CD8-positive, alpha-beta memory T cell (primary cell): ENCODE measurements around the gene CLASP1. TPM values are rescaled to one million over a fixed set of nuclear protein-coding genes. Genes with fewer than 3 reads are reported as not detected.

Experiments
- CTCF ChIA-PET: fragments of 350-600 bp; sonication (Branson Sonifier 250); formaldehyde crosslinking; loops from one replicate; lab custom pipeline; 2021; ENCODE audit warnings: antibody characterized with exemption; lab: Charles Lee
- POLR2A ChIA-PET: fragments of 350-600 bp; sonication (Branson Sonifier 250); formaldehyde crosslinking; loops from one replicate; lab custom pipeline; 2021; ENCODE audit warnings: antibody characterized with exemption; lab: Charles Lee
- DNase-seq, 5 donors: peaks; one replicate each; pipeline versions ENCODE4 v3.0.0 to v3.0.0-alpha.2; 2020 to 2022; ENCODE audit warnings: mixed read lengths in 1 of 5
- H3K27ac ChIP-seq: one replicate; pipeline ENCODE4 v1.7.0; 2013; ENCODE audit warnings: low read depth, mild to moderate bottlenecking, low read length, moderate library complexity
- H3K27me3 ChIP-seq: 2 replicates; pipeline ENCODE4 v1.7.0; 2013; ENCODE audit warnings: low read length, mild to moderate bottlenecking; ENCODE audit not compliant: insufficient read depth, poor library complexity, severe bottlenecking
- H3K36me3 ChIP-seq: 2 replicates; pipeline ENCODE4 v1.7.0; 2013; ENCODE audit warnings: mild to moderate bottlenecking, low read length, moderate library complexity; ENCODE audit not compliant: insufficient read depth
- H3K4me1 ChIP-seq: 2 replicates; pipeline ENCODE4 v1.7.0; 2013; ENCODE audit warnings: mild to moderate bottlenecking, low read length, moderate library complexity; ENCODE audit not compliant: insufficient read depth
- H3K4me3 ChIP-seq: 2 replicates; pipeline ENCODE4 v1.7.0; 2013; ENCODE audit warnings: mild to moderate bottlenecking, low read length
- H3K9me3 ChIP-seq: 2 replicates; pipeline ENCODE4 v1.7.0; 2013; ENCODE audit warnings: mild to moderate bottlenecking, low read length
- H3K27ac Mint-ChIP-seq, 8 donors: one replicate each; pipeline ENCODE4 v1.8.0; 2020 to 2021; ENCODE audit warnings: mixed read lengths in 8 of 8, mild to moderate bottlenecking in 6 of 8, inconsistent platforms in 3 of 8, moderate library complexity in 3 of 8
- H3K27me3 Mint-ChIP-seq, 2 donors: one replicate each; pipeline ENCODE4 v1.8.0; 2020 to 2021; ENCODE audit warnings: mixed read lengths in 2 of 2, mild to moderate bottlenecking in 1 of 2, moderate library complexity in 1 of 2
- H3K36me3 Mint-ChIP-seq, 3 donors: one replicate each; pipeline ENCODE4 v1.8.0; 2020 to 2021; ENCODE audit warnings: mixed read lengths in 3 of 3, inconsistent platforms in 1 of 3, mild to moderate bottlenecking in 1 of 3
- H3K4me1 Mint-ChIP-seq, 3 donors: one replicate each; pipeline ENCODE4 v1.8.0; 2020 to 2021; ENCODE audit warnings: mixed read lengths in 3 of 3, inconsistent platforms in 1 of 3, mild to moderate bottlenecking in 1 of 3
- H3K4me3 Mint-ChIP-seq, 7 donors: one replicate each; pipeline ENCODE4 v1.8.0; 2020 to 2021; ENCODE audit warnings: mixed read lengths in 7 of 7, mild to moderate bottlenecking in 6 of 7, moderate library complexity in 4 of 7, inconsistent platforms in 2 of 7
- H3K9me3 Mint-ChIP-seq, 5 donors: one replicate each; pipeline ENCODE4 v1.8.0; 2020 to 2022; ENCODE audit warnings: mixed read lengths in 5 of 5, mild to moderate bottlenecking in 3 of 5, moderate library complexity in 2 of 5, inconsistent platforms in 1 of 5
- polyA plus RNA-seq: library from polyadenylated mRNA; unstranded; fragments of 300-500 nt; fragmentation: Illumina TruSeq; gene quantifications from one replicate; pipeline ENCODE4 v1.2.3, GENCODE V29; 2021
- total RNA-seq, 2 experiments: library from RNA; stranded (reverse); gene quantifications; one replicate each; pipeline ENCODE4 v1.2.3, GENCODE V29; 2021

The CLASP1 gene
- total and polyA plus RNA-seq, 3 experiments from 2014 or later = 22.2 to 66.0 (median 62.6) TPM

DNA sequence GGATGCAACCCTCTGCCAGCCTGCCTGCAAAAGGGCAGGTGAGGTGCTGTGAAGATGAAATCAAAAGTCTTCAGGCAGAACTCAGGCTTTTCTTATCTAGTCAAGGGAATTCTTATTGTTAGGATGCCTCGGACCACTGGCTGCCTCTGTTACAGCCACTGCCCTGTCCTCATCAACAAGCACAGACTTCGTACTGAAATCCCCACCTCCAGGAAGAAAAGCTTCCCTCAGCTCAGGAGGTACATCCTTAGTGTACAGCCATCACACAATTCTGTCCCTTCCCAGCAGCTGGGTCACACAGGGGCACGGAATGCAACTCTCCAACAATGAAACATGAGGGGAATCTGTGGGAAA is 128.6 kb downstream of the CLASP1 start:
- Histone ChIP-seq H3K9me3 (no peaks in the 10 kb centered on the region), H3K27me3 (no peaks in the 10 kb centered on the region), H3K4me1 (no peaks in the 10 kb centered on the region), H3K4me3 (no peak overlapping the region), H3K36me3 (peaks cover 6% of the 10 kb centered on the region), H3K27ac (no peak overlapping the region)
- Mint-ChIP-seq H3K4me1 (peaks cover 0 to 10% (median 1%) of the 10 kb centered on the region in 3 donors), H3K9me3 (no peaks in the 10 kb centered on the region), H3K36me3 (peaks cover 4 to 80% (median 5%) of the 10 kb centered on the region in 3 donors), H3K27ac (peak overlapping the region in 1 of 8 donors; percentile 21), H3K4me3 (no peak overlapping the region), H3K27me3 (no peaks in the 10 kb centered on the region)
- DNase-seq = no peak
- ChIA-PET POLR2A (interaction anchor here (0.8 kb wide), 1 partner anchor 10 kb away, joined by 3 read pairs; the partner anchor contains the start of gene RNU4ATAC), CTCF (no interaction called here)

- no peak for DNase-seq
- peaks cover 6% of the 10 kb centered on the region for H3K36me3 ChIP-seq
- no peaks in the 10 kb centered on the region for H3K27me3 Mint-ChIP-seq
- H3K9me3 Mint-ChIP-seq = no peaks in the 10 kb centered on the region
- H3K27me3 ChIP-seq = no peaks in the 10 kb centered on the region
- H3K4me3 ChIP-seq = no peak overlapping the region
- peaks cover 5 to 82% (median 8%) of the 10 kb centered on the region in 3 donors for H3K36me3 Mint-ChIP-seq
- H3K27ac ChIP-seq = no peak overlapping the region
- H3K4me1 Mint-ChIP-seq = peaks cover 0 to 10% (median 1%) of the 10 kb centered on the region in 3 donors
- CTCF ChIA-PET = interaction anchor here (1.0 kb wide), 1 partner anchor 10 kb away, joined by 4 read pairs; the partner anchor contains the start of gene RNU4ATAC
- H3K4me3 Mint-ChIP-seq = no peak overlapping the region
- POLR2A ChIA-PET = no interaction called here
- H3K9me3 ChIP-seq = no peaks in the 10 kb centered on the region
- peak overlapping the region in 1 of 8 donors; percentile 53 for H3K27ac Mint-ChIP-seq
- no peaks in the 10 kb centered on the region for H3K4me1 ChIP-seq
Observed at GRCh38 chr2:121519732-121520640, 129.3 kb downstream of the CLASP1 start.

GRCh38 chr2:121519153-121519552 is 130.1 kb downstream of the CLASP1 start:
- H3K36me3 Mint-ChIP-seq = peaks cover 5 to 83% (median 12%) of the 10 kb centered on the region in 3 donors
- peaks cover 1 to 10% (median 5%) of the 10 kb centered on the region in 3 donors for H3K4me1 Mint-ChIP-seq
- no peak overlapping the region for H3K27ac Mint-ChIP-seq
- POLR2A ChIA-PET = no interaction called here
- H3K27me3 Mint-ChIP-seq = no peaks in the 10 kb centered on the region
- no peaks in the 10 kb centered on the region for H3K27me3 ChIP-seq
- H3K36me3 ChIP-seq = peaks cover 6% of the 10 kb centered on the region
- H3K9me3 ChIP-seq = no peaks in the 10 kb centered on the region
- H3K27ac ChIP-seq = no peak overlapping the region
- CTCF ChIA-PET = interaction anchor here (1.0 kb wide), 1 partner anchor 11 kb away, joined by 4 read pairs; the partner anchor contains the start of gene RNU4ATAC
- H3K4me3 ChIP-seq = no peak overlapping the region
- no peaks in the 10 kb centered on the region for H3K4me1 ChIP-seq
- no peak overlapping the region for H3K4me3 Mint-ChIP-seq
- DNase-seq = no peak
- no peaks in the 10 kb centered on the region for H3K9me3 Mint-ChIP-seq

- CTCF ChIA-PET = no interaction called here
- Mint-ChIP-seq H3K4me1 (peaks cover 10 to 25% (median 24%) of the 10 kb centered on the region in 3 donors), H3K36me3 (peaks cover 16 to 76% (median 29%) of the 10 kb centered on the region in 3 donors), H3K9me3 (peaks cover 0 to 1% (median 0%) of the 10 kb centered on the region in 5 donors), H3K27me3 (no peaks in the 10 kb centered on the region), H3K27ac (peak overlapping the region in 5 of 8 donors; percentile 23 to 76 (median 43)), H3K4me3 (no peak overlapping the region)
- Histone ChIP-seq H3K27me3 (no peaks in the 10 kb centered on the region), H3K4me3 (no peak overlapping the region), H3K27ac (no peak overlapping the region), H3K9me3 (no peaks in the 10 kb centered on the region), H3K36me3 (peaks cover 6% of the 10 kb centered on the region), H3K4me1 (no peaks in the 10 kb centered on the region)
- no peak for DNase-seq
- POLR2A ChIA-PET = no interaction called here
Observed at GRCh38 chr2:121513597-121514333, 135.5 kb downstream of the CLASP1 start.

DNA sequence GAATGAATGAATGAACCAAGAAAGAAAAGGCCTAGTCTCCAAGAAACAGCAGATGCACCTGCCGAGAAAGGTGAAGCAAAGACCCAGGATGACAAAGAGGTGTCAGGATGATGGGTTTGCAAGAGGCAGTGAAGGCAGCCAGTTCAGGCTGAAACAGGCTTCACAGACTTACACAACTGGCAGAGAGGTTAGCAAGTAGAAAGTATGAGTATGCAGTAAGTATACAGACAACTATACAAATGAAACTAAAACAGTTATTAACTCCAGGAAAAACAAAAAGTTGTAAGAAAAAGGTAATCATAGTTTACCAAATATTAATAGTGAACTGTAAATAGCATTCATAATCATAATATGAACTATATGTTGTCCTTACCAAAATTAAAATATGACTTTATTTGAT is 138.4 kb downstream of the CLASP1 start:
- Mint-ChIP-seq H3K27ac (peak overlapping the region in 1 of 8 donors; percentile 40), H3K9me3 (peaks cover 0 to 6% (median 2%) of the 10 kb centered on the region in 5 donors), H3K27me3 (no peaks in the 10 kb centered on the region), H3K36me3 (peaks cover 18 to 82% (median 38%) of the 10 kb centered on the region in 3 donors), H3K4me1 (peaks cover 29 to 50% (median 48%) of the 10 kb centered on the region in 3 donors), H3K4me3 (no peak overlapping the region)
- no peaks in the 10 kb centered on the region for H3K27me3 ChIP-seq
- ChIA-PET CTCF (no interaction called here), POLR2A (no interaction called here)
- no peaks in the 10 kb centered on the region for H3K36me3 ChIP-seq
- no peak overlapping the region for H3K4me3 ChIP-seq
- DNase-seq = no peak
- no peaks in the 10 kb centered on the region for H3K4me1 ChIP-seq
- H3K9me3 ChIP-seq = no peaks in the 10 kb centered on the region
- no peak overlapping the region for H3K27ac ChIP-seq

- Mint-ChIP-seq H3K4me3 (no peak overlapping the region), H3K9me3 (peaks cover 0 to 6% (median 2%) of the 10 kb centered on the region in 5 donors), H3K36me3 (peaks cover 24 to 80% (median 34%) of the 10 kb centered on the region in 3 donors), H3K27ac (peak overlapping the region in 2 of 8 donors; percentile 4 to 5), H3K4me1 (peaks cover 39 to 57% (median 55%) of the 10 kb centered on the region in 3 donors), H3K27me3 (no peaks in the 10 kb centered on the region)
- Histone ChIP-seq H3K27ac (no peak overlapping the region), H3K9me3 (no peaks in the 10 kb centered on the region), H3K27me3 (no peaks in the 10 kb centered on the region), H3K36me3 (peaks cover 7% of the 10 kb centered on the region), H3K4me3 (no peak overlapping the region), H3K4me1 (no peaks in the 10 kb centered on the region)
- ChIA-PET CTCF (no interaction called here), POLR2A (no interaction called here)
- DNase-seq = no peak
Observed at GRCh38 chr2:121506621-121507020, 142.6 kb downstream of the CLASP1 start.

- ChIA-PET CTCF (no interaction called here), POLR2A (no interaction called here)
- Mint-ChIP-seq H3K27ac (peak overlapping the region in 5 of 8 donors; percentile 2 to 66 (median 5)), H3K27me3 (no peaks in the 10 kb centered on the region), H3K9me3 (peaks cover 0 to 6% (median 2%) of the 10 kb centered on the region in 5 donors), H3K4me3 (no peak overlapping the region), H3K4me1 (peaks cover 42 to 58% (median 55%) of the 10 kb centered on the region in 3 donors), H3K36me3 (peaks cover 24 to 80% (median 33%) of the 10 kb centered on the region in 3 donors)
- Histone ChIP-seq H3K27ac (no peak overlapping the region), H3K4me3 (no peak overlapping the region), H3K27me3 (no peaks in the 10 kb centered on the region), H3K4me1 (no peaks in the 10 kb centered on the region), H3K9me3 (no peaks in the 10 kb centered on the region), H3K36me3 (peaks cover 8% of the 10 kb centered on the region)
- DNase-seq = no peak
Observed at GRCh38 chr2:121505986-121506586, 143.2 kb downstream of the CLASP1 start.
